IPS-18c (cell line): ENCODE measurements around the gene ANO9.
"Not testable (repeated sequence)": the region's sequence is repeated elsewhere in the genome, so short reads cannot be mapped to it uniquely, and the experiment has no call there.

Experiments
- H3K4me3 ChIP-seq: 2 replicates; pipeline ENCODE4 v1.7.0; 2013; ENCODE audit warnings: low read depth, mild to moderate bottlenecking, low read length, moderate library complexity; ENCODE audit not compliant: insufficient read depth
- H3K9me3 ChIP-seq: one replicate; pipeline ENCODE4 v1.6.1; 2013; ENCODE audit warnings: mild to moderate bottlenecking, low read length, moderate library complexity; ENCODE audit not compliant: control insufficient read depth, insufficient read depth

ANO9 gene

DNA sequence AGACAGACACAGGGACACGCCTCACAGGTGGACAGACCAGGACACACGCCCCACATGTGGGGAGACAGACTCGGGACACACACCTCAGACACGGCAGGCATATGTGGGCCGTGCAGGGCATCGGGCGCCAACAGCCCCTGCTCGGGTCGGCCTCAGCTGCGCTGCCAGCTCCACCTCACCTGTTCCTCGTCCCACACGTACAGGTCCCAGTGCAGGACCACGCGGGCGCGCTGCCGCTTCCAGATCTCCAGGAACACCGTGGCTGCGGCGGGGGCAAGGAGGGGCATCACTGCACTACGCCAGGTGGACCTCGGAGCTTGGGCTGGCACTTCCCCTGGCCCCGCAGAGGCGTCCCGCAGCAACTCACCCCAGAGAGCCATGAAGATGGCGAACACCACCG lies 12.4 kb downstream of the ANO9 start:
- Histone ChIP-seq H3K4me3 (no peak overlapping the region), H3K9me3 (peaks cover 2% of the 10 kb centered on the region)

DNA sequence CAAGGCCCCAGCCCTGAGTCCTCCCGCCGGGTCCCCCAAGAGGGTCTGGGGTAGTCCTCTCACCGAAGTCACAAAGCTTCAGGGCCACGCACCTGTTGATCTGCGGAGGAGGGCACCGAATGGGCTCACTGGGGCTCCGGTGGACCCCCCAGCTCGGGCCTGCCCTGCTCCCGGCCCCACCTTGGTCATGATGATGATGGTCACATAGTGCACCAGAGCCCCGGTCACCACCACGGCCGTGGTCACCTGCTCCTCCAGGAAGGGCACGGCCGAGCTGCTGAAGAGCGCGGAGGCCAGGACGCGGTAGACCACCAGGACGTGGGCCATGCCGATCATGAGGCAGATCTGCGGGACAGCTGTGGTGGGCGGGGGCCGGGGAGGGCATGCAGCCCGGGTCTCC lies 13.5 kb downstream of the ANO9 start:
- H3K9me3 ChIP-seq = peaks cover 2% of the 10 kb centered on the region
- no peak overlapping the region for H3K4me3 ChIP-seq

DNA sequence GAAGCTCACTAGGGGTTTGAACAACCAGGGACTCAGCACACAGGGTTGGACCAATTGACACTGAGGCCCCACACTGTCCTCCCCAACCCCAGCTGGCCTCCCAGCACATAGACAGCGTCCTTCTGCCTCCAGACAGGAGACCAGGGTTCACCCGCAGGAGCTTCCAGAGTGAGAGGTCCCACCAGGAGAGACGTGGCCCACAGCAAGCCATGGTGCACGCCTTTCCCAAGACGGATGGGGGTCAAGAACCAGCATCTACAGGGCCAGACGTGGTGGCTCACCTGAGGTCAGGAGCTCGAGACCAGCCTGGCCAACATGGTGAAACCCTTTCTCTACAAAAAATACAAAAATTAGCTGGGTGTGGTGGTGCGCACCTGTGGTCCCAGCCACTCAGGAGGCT lies 15.0 kb downstream of the ANO9 start:
- no peak overlapping the region for H3K4me3 ChIP-seq
- peaks cover 2% of the 10 kb centered on the region for H3K9me3 ChIP-seq

DNA sequence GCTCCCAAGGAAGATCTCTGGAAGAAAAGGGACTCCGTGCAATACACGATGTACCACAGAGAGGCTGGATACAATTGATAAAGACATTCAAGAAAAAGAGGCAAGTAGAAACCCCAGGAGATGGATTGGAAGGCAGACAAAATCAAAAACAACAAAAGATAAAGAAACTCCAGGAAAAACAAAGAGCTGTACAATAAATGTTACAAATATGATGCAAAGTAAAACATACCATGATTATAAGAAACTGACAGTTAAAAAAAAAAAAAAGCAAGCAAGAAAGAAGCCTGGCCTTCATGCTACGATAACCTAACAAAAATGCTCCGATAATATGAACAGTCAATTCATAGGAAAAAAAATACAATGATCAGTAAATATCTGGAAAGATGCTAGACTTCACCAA lies 16.5 kb downstream of the ANO9 start:
- no peak overlapping the region for H3K4me3 ChIP-seq
- H3K9me3 ChIP-seq = peaks cover 2% of the 10 kb centered on the region

DNA sequence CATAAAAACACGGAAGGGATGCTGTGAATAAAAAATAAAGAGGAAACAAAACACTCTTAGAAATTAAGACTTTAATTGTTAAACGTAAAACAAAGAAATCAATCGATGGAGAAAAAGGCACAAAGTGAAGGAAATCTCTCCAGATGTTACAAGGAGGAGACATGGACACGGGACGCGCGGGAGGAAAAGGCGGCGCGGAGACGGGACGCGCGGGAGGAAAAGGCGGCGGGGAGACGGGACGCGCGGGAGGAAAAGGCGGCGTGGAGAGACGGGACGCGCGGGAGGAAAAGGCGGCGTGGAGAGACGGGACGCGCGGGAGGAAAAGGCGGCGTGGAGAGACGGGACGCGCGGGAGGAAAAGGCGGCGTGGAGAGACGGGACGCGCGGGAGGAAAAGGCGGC lies 17.0 kb downstream of the ANO9 start:
- H3K9me3 ChIP-seq, H3K4me3 ChIP-seq: not testable (repeated sequence)

DNA sequence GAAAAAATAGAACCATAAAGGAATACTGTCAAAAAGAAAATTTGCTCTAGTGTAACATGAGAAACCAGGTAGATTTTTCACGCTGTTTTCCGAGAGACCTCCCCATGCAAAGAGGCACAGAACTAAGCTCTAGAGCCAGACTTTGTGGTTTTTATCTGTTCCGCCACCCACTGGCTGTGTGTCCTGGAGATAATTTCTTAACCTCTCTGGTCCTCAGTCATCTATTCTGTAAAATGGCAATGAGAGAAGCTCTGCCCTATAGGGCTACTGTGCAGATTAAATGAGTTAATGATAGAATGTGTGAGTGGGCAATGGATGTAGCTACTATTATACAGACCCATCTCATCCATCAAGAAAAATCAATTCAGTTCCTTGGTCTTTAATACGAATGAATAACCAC lies 17.6 kb downstream of the ANO9 start:
- Histone ChIP-seq H3K4me3 (no peak overlapping the region), H3K9me3 (peaks cover 2% of the 10 kb centered on the region)

DNA sequence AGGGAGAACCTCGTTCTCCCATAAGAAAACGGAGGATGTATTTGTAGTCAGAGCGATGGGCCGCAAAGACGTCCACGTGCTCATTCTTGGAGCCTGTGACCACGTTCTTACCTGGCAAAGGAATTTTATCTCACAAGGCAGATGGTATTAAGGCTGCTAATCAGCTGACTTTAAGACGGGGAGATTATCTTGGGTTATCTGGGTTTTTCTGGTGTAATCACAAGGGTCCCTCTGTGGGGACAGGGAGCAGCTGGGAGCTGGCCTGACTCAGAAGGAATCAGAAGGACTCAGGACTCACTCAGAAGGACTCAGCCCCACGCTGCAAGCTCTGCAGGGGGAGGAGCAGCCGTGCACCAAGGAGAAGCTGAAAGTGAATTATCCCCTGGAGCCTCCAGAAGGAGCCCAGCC lies 19.6 kb downstream of the ANO9 start:
- no peak overlapping the region for H3K4me3 ChIP-seq
- peaks cover 2% of the 10 kb centered on the region for H3K9me3 ChIP-seq

DNA sequence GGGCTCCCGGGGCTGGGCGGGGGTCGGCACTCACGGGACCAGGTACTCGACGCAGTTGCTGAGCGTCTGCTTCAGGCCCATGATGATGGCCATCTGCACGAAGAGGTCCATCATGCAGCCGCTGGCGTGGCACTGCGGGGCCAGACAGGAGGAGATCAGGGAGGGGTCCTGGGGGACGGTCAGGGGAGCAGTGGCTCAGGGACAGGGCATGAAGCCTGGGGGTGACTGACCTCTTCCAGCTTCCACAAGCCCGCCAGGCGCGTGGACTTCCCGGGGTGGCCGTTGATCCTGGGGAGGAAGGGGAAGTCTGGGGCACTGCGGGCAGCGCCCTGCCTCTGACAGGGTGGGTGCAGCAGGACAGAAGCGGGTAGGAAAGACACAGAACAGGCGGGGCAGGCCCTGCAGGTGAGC lies 20.9 kb downstream of the ANO9 start:
- Histone ChIP-seq H3K4me3 (no peak overlapping the region), H3K9me3 (peaks cover 2% of the 10 kb centered on the region)

DNA sequence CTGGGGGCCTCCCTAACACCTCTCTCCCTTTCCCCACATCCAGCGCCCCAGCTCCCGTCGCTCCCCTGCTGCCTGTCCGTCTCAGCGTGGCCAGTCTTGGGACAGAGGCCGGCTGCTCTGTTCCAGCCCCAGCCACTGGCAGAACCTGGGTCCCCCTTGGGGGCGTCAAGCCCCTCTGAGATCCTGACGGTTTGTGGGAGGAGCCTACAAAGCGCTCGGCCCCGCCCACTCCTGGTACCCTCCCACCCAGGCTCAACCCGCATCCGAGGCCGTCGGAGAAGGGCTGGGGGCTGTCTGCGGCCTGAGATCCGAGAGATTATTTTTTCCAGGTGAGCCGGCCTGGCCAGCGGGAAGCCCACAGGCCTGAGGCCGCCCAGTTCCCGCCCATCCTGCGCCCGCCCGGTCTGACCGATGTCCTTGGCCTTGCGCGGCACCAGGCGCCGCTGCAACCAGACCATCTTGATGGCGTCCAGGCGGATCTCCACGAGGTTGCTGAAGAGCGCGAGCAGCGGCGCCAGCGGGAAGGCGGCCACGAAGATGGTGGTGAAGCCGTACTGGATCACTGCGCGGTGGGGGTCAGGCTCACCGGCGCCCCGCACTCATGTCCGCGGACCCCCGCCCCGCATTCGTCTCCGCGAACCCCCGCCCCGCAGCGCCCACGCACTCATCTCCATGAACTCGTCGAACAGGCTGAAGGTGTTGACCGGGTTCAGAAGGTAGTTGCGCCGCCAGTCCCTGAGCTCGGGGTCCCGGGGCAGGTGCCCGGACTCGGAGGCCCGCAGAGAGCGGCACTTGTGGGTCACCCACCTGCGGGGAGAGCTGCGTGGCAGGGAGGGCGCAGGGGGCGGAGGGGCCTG lies 21.5 kb downstream of the ANO9 start:
- peaks cover 2% of the 10 kb centered on the region for H3K9me3 ChIP-seq
- no peak overlapping the region for H3K4me3 ChIP-seq

DNA sequence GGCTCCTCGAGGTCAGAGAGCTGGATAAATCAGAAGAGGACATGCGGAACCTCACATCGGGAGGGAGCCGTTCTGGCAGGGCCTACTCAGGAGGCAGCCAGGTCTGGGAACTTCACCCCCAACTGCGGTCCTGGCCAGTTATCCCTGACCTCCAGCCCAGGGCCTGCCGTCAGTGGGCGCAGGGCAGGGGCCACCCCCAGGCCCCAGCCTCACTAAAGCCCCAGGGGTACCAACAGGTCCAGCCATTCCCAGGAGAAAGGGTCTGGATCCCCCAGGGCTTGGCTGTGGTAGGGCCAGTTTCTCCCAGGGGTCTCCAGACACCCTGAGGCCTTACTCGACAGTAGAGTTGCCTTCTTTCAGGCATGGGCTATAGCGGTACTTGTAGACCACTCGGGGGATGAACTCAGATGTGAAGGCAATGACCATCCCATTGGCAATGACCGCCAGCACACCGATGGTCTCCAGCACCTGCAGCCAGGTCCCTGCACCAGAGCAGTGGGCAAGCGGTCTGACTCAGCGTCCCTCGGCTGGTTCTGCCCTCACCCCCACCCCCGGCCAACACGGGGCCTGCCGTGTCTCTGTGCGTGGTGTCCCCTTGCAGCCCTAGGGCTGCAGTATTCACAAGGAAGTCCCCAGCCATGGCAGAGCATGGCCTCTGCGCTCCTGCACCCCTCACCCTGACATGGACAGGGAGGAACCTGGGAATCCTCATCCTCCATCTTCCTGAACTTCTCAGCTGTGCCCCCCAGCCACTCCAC lies 22.4 kb downstream of the ANO9 start:
- Histone ChIP-seq H3K9me3 (no peaks in the 10 kb centered on the region), H3K4me3 (no peak overlapping the region)

DNA sequence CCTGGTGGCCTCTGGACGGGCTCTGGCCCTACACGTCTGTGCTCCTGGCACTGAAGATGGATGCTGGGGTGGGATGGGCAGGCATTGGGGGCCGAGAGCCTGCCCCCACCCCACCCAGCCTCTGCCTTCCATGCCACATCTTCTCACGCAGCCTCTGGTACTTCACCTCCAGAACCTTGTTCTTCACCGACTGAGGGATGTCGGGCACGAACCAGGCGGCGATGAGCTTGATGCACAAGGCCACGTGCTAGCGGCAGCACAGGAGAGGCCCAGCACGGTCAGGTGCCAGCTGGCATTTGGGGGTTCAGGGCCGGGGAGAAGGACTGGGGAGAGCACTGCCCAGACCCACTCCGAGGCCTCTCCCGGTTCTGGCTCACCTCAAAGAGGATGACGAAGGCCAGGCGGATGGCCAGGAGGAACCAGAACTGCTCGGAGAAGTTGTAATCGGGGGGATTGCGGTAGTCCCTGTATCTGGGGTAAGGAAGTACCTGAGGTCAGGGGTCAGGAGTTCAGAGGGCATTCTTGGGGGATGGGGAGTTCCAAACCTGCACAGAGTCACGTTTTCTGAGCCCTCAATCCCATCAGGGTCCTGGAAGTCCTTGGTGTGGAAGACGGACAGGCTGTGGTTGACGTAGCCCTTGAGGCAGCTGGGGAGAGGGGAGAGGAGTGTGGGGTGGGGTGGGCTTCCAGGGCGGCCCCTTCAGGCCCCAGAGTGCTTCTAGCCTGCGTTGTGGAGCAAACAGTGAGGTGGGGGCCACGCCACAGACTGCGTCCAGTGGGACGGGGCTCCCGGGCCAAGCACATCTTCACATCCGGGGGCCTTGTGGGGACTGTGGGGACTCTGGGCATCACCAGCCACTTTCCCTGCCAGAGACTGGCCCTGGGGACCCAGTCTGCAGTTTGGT lies 23.2 kb downstream of the ANO9 start:
- Histone ChIP-seq H3K9me3 (no peaks in the 10 kb centered on the region), H3K4me3 (no peak overlapping the region)

DNA sequence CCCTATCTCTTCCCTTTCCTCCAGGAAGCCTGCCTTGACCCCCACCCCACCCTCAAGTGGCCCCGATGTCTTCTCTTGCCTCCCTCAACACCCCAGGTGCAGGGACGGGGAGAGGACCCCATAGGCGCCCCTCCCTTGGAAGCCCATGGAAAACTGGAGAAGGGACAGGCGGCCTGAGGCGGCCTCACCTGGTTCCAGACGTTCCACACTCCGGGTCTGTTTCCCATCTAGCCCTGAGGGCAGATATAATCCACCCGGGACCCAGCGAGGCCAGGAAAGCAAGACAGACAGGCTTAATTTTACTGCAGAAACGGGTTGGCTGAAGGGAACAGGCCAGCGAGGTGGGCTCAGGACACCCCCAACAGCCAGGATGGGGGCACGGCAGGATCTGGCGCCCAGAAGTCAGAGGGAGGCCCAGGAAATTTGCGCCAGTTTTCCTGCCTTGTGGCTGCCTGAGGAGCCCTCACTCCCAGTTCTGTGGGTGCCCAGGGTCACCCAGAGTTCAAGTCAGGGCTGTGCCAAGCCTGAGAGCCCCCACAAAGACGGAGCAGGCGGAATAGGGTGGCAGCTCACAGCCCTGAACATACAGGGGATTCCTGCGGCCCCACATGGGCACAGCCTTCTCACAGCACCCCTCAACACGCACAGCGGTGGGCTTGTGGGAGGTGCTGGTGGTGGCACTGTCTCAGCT lies 24.0 kb downstream of the ANO9 start:
- Histone ChIP-seq H3K4me3 (peak overlapping the region; percentile 69; the same call in 1 of the 2 replicates), H3K9me3 (no peaks in the 10 kb centered on the region)

DNA sequence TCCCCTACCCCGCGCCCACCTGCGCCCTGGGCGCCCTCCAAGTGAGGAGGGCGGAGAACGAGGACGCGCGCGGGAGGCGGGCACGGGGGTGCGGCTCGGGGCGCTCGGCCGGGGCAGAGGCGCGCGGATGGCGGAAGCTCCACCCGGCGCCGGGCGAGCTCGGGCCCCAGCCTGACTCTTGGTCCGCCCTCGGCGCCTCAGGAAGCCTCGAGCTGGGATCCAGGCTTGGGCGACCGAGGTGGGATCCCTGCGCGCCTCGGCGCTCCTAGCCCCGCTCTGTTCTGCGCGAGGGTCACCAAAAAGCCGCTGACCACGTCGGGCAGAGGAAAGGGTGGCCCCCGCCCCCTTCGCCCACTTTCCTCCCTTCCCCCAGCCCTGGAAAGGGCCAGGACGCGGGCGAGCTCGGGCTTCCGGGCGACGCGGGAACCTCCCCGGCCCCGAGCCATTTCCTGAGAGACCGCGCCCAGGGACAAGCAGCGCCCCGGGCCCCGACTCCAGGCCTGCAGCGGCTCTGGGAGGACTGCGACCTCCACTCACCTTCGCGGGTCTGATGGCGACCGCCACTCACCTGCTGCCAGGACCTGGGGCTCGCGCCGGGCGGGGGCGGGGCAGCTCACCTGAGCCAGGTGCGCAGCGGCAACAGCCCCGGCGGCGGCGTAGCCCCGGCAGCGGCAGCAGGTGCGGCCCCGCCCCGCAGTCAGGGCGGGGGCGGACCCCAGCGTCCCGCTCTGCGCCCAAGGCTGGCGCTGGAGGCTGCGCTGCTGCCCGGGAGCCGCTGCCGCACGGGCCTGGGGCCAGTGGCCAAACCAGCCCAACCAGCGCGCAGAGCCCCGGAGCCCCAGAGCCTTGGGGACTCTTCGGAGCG lies 24.8 kb downstream of the ANO9 start:
- Histone ChIP-seq H3K4me3 (peak overlapping the region; percentile 69), H3K9me3 (no peaks in the 10 kb centered on the region)

DNA sequence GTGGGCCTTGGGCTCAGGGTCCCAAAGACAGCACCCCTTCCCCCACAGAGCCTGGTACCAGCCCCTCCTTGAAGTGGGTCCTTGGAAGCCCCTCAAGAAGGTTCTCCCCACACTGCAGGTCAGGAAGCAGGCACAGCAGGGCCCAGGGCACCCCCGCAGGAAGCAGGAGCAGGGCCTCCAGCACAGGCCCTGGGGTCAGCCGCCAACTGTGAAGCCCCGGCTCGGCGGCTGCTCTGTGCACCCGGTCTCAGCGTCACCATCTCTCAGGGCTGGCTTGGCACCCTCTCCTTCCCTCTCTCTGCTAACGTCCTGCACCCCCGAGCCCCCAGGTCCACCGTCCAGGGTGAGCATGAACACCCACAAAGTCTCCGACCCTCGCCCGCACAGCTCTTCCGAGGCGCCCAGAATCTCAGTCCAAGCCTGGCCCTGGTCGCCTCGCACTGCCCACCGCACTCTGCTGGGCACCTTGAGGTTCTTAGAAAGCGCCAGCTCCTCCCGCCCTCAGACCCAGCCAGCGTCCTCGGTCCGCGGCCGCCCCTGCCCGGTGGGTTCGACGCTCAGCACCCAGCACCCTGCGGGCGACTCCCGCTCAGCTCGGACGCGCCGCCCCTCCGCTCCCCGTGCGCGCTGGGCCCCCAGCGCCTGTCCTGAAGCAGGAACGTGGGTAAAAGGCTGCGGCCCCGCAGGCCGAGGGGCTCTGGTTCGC lies 25.6 kb downstream of the ANO9 start:
- H3K9me3 ChIP-seq = no peaks in the 10 kb centered on the region
- peak overlapping the region; percentile 69 for H3K4me3 ChIP-seq

DNA sequence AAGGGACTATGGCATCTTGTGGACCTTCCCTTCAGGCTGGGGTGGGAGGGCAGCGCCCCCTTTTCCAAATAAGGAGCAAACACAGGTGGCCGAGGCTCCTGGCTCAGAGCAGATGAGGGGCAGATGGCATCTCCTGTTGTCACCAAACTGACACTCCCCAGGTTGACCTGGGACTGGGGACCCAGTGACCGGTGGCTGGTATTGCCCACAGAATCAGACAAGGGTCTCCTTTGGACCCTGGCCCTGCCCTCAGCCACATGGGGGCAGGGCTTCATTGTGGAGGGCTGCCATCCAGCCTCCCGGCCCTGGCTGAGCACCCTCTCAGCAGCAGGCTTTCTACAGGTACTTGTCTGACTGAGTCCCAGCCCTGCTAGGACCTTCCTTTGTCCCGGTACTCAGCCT lies 26.2 kb downstream of the ANO9 start:
- 0 out of 2 replicates have a peak overlapping the region, but pooled peaks have one; percentile 69 for H3K4me3 ChIP-seq

More for the DNA sequence above, 26.2 kb downstream of the ANO9 start:
- H3K9me3 ChIP-seq = no peaks in the 10 kb centered on the region
